Spleen (tissue), 13 donors: ENCODE measurements around the gene WFDC10A. TPM values are rescaled to one million over a fixed set of nuclear protein-coding genes. Genes with fewer than 3 reads are reported as not detected.
"Not testable (repeated sequence)": the region's sequence is repeated elsewhere in the genome, so short reads cannot be mapped to it uniquely, and the experiment has no call there.

Experiments
- DNase-seq: peaks from one replicate; pipeline ENCODE4 v3.0.0-alpha.2; 2020
- H3K27ac ChIP-seq, 8 donors: fragments of 200-600 bp; sonication (generic) in 7 of 8; 1 replicate in 4 of 8; 2 replicates in 4 of 8; pipeline versions ENCODE4 v1.5.0 to v1.8.0; 2016 to 2021; ENCODE audit warnings: inconsistent platforms in 4 of 8, mild to moderate bottlenecking in 4 of 8, moderate library complexity in 1 of 8
- H3K27me3 ChIP-seq, 7 donors: fragments of 200-600 bp; sonication (generic) in 6 of 7; replicated peaks in 1 of 7; 1 replicate in 4 of 7; 2 replicates in 3 of 7; pipeline versions ENCODE4 v1.5.0 to v1.8.0; 2016 to 2021; ENCODE audit warnings: inconsistent platforms in 3 of 7, mild to moderate bottlenecking in 1 of 7
- H3K36me3 ChIP-seq, 6 donors: fragments of 200-600 bp; sonication (generic) in 5 of 6; 1 replicate in 4 of 6; 2 replicates in 2 of 6; pipeline versions ENCODE4 v1.5.0 to v1.8.0; 2016 to 2021; ENCODE audit warnings: inconsistent platforms in 2 of 6
- H3K4me1 ChIP-seq, 6 donors: fragments of 200-600 bp; sonication (generic) in 5 of 6; 1 replicate in 3 of 6; 2 replicates in 3 of 6; pipeline versions ENCODE4 v1.5.0 to v1.8.0; 2016 to 2021; ENCODE audit warnings: inconsistent platforms in 3 of 6
- H3K4me3 ChIP-seq, 8 donors: fragments of 200-600 bp; sonication (generic) in 7 of 8; 1 replicate in 4 of 8; 2 replicates in 4 of 8; pipeline versions ENCODE4 v1.5.0 to v1.8.0; 2016 to 2021; ENCODE audit warnings: inconsistent platforms in 4 of 8, mild to moderate bottlenecking in 4 of 8, moderate library complexity in 2 of 8
- H3K9me3 ChIP-seq, 8 donors: fragments of 200-600 bp; sonication (generic) in 7 of 8; 1 replicate in 4 of 8; 2 replicates in 4 of 8; pipeline versions ENCODE4 v1.5.0 to v1.8.0; 2016 to 2021; ENCODE audit warnings: inconsistent platforms in 4 of 8
- CTCF ChIP-seq, 11 experiments: fragments of 200-600 bp in 7 of 11; fragments of 450-650 bp in 4 of 11; sonication (generic) in 4 of 11; IDR thresholded peaks in 8 of 11; conservative IDR thresholded peaks in 3 of 11; 1 replicate in 7 of 11; 2 replicates in 4 of 11; pipeline versions ENCODE4 v1.4.0 to v1.8.0; 2016 to 2021; ENCODE audit warnings: antibody characterized with exemption in 11 of 11, inconsistent platforms in 4 of 11, mild to moderate bottlenecking in 1 of 11
- POLR2A ChIP-seq, 3 donors: fragments of 450-650 bp; IDR thresholded peaks; one replicate each; pipeline ENCODE4 v1.5.1; 2017; ENCODE audit warnings: antibody characterized with exemption in 3 of 3, mild to moderate bottlenecking in 1 of 3
- POLR2AphosphoS5 ChIP-seq, 3 donors: sonication (generic); formaldehyde crosslinking; IDR thresholded peaks; one replicate each; pipeline ENCODE4 v1.5.1; 2017; ENCODE audit warnings: antibody characterized with exemption in 3 of 3
- WGBS, 5 donors: extraction: QIAGEN DNeasy Blood & Tissue Kit in 3 of 5; methylation state at CpG; one replicate each; pipeline versions ENCODE4 v1.1.5 to v1.1.7; 2013 to 2018; 5-methylcytosine and 5-hydroxymethylcytosine counted together
- intact Hi-C: fragments of 100-400 bp; cut with DNase I; formaldehyde crosslinking; loops from one replicate; pipeline ENCODE4 v1.15.0; 2023; ENCODE audit warnings: low total_unique reads
- long read RNA-seq, 2 donors: transcript quantifications; one replicate each; lab custom pipeline, GENCODE V29; 2026
- polyA plus RNA-seq, 3 donors: library from polyadenylated mRNA; stranded (reverse); fragments of 200-250 nt; gene quantifications; one replicate each; pipeline ENCODE4 v1.2.1, GENCODE V29; 2013
- total RNA-seq, 7 donors: library from RNA; depleted of rRNA in 3 of 7; stranded (reverse); fragments of >200 nt in 3 of 7; fragmentation: NEBNext Ultra II Directional in 4 of 7; extraction: Animal tissue kit (Norgen Biotek cat#: 25700) in 4 of 7; gene quantifications; one replicate each; pipeline versions ENCODE4 v1.1.0 to v1.2.1, GENCODE V29; 2016 to 2021
- donor health status: healthy with polysubstance abuse.
- donor health status: DM: no; HTN: no; CAD: no; lungs with moderate emphysema.
- donor health status: DM: no; HTN: no; CAD: no.
- donor health status: Bipolar disorder and iron deficiency.
- donor health status: healthy.
- donor health status: DM: no; HTN: no; CAD: no.
- donor health status: DM: yes; HTN: yes; CAD: no.

WFDC10A gene
- total RNA-seq, result not detected
- polyA plus RNA-seq, result not detected
- long read RNA-seq, donor 1, result 0 reads
- long read RNA-seq, donor 2, result 0 reads

GRCh38 chr20:45629496-45630100 lies at the start of gene WFDC10A:
Gene WFDC10A, plus strand, starts transcription at chr20:45629739. Its CDS starts 75 bp downstream, at chr20:45629814.
- Histone ChIP-seq H3K4me1 (peaks cover 0 to 4% (median 0%) of the 10 kb centered on the region in 6 donors), H3K9me3 (peaks cover 0 to 8% (median 0%) of the 10 kb centered on the region in 8 donors), H3K36me3 (no peaks in the 10 kb centered on the region), H3K4me3 (peak within 1 kb of the TSS in 1 of 8 donors; percentile 9), H3K27ac (no peak within 1 kb of the TSS), H3K27me3 (peaks cover 0 to 16% (median 0%) of the 10 kb centered on the region in 7 donors)
- peak in 10 of 11 experiments; percentile 21 to 73 (median 49) for TF ChIP-seq CTCF (IDR thresholded peaks at IDR 0.05 in 8 of 11, conservative IDR thresholded peaks at IDR 0.05 in 3 of 11)
- TF ChIP-seq POLR2AphosphoS5 (IDR thresholded peaks at IDR 0.05), result no peak
- intact Hi-C loops, result no loop called here
- no peak for DNase-seq
- 9 to 13% (median 11%) methylated on average over 9 of the region's 9 CpGs for WGBS, 5 donors

GRCh38 chr20:45581702-45582101 lies 47.8 kb upstream of the WFDC10A start:
- Histone ChIP-seq H3K9me3 (no peaks in the 10 kb centered on the region), H3K36me3 (no peaks in the 10 kb centered on the region), H3K27me3 (peaks cover 0 to 17% (median 0%) of the 10 kb centered on the region in 7 donors), H3K27ac (no peak overlapping the region), H3K4me1 (no peaks in the 10 kb centered on the region), H3K4me3 (no peak overlapping the region)
- intact Hi-C loops, result no loop called here
- TF ChIP-seq POLR2A (IDR thresholded peaks at IDR 0.05), result no peak
- no peak for TF ChIP-seq CTCF (IDR thresholded peaks at IDR 0.05 in 8 of 11, conservative IDR thresholded peaks at IDR 0.05 in 3 of 11)
- no peak for TF ChIP-seq POLR2AphosphoS5 (IDR thresholded peaks at IDR 0.05)
- no peak for DNase-seq

GRCh38 chr20:45583502-45583901 lies 46.0 kb upstream of the WFDC10A start:
- H3K27ac ChIP-seq, result no peak overlapping the region
- intact Hi-C loops, result no loop called here
- H3K4me3 ChIP-seq, result no peak overlapping the region
- H3K4me1 ChIP-seq, result no peaks in the 10 kb centered on the region
- no peak for TF ChIP-seq CTCF (IDR thresholded peaks at IDR 0.05 in 8 of 11, conservative IDR thresholded peaks at IDR 0.05 in 3 of 11)
- TF ChIP-seq POLR2A (IDR thresholded peaks at IDR 0.05), result no peak
- no peak for TF ChIP-seq POLR2AphosphoS5 (IDR thresholded peaks at IDR 0.05)
- peaks cover 0 to 17% (median 0%) of the 10 kb centered on the region in 7 donors for H3K27me3 ChIP-seq
- H3K36me3 ChIP-seq, result no peaks in the 10 kb centered on the region
- WGBS, 5 donors, result 68 to 80% (median 74%) methylated on average over 3 of the region's 3 CpGs
- DNase-seq, result no peak
- no peaks in the 10 kb centered on the region for H3K9me3 ChIP-seq

- H3K27ac ChIP-seq, H3K9me3 ChIP-seq, H3K36me3 ChIP-seq, H3K4me3 ChIP-seq, H3K4me1 ChIP-seq, intact Hi-C loops, DNase-seq: not testable (repeated sequence)
- peaks cover 0 to 17% (median 0%) of the 10 kb centered on the region in 7 donors for H3K27me3 ChIP-seq
- WGBS, 5 donors, result 87 to 93% (median 91%) methylated on average over 5 of the region's 5 CpGs
Measured at GRCh38 chr20:45584294-45584693, 45.2 kb upstream of the WFDC10A start.

- H3K4me1 ChIP-seq, H3K9me3 ChIP-seq, intact Hi-C loops, DNase-seq, H3K27ac ChIP-seq, H3K4me3 ChIP-seq, H3K36me3 ChIP-seq: not testable (repeated sequence)
- WGBS, 5 donors, result 74 to 89% (median 81%) methylated on average over 5 of the region's 5 CpGs
- H3K27me3 ChIP-seq, result peaks cover 0 to 12% (median 0%) of the 10 kb centered on the region in 7 donors
Measured at GRCh38 chr20:45585986-45586385, 43.6 kb upstream of the WFDC10A start.
